SK-N-MC (cell line): Measurements from ENCODE around the gene IGF2R.
"Not testable (repeated sequence)": the region's sequence is repeated elsewhere in the genome, so short reads cannot be mapped to it uniquely, and the experiment has no call there.

ENCODE experiments used
- DNase-seq: peaks from one replicate; pipeline ENCODE4 v3.0.0-alpha.2; 2011; ENCODE audit warnings: low read depth, low spot score
- H3K27ac ChIP-seq: fragments of 200-600 bp; sonication (generic); 2 replicates; pipeline ENCODE4 v1.5.1; 2016; ENCODE audit warnings: mixed run types
- H3K36me3 ChIP-seq: fragments of 200-600 bp; sonication (generic); 2 replicates; pipeline ENCODE4 v1.6.1; 2017; ENCODE audit warnings: antibody characterized with exemption, low read length, mixed read lengths; ENCODE audit not compliant: insufficient read depth
- H3K4me3 ChIP-seq: fragments of 200-600 bp; sonication (generic); 2 replicates; pipeline ENCODE4 v1.5.1; 2016
- H3K9ac ChIP-seq: fragments of 200-600 bp; sonication (generic); 2 replicates; pipeline ENCODE4 v1.8.0; 2017; ENCODE audit warnings: mixed run types, mixed read lengths; ENCODE audit not compliant: insufficient read length
- H3K9me3 ChIP-seq: fragments of 200-600 bp; sonication (generic); 2 replicates; pipeline ENCODE4 v1.6.1; 2017; ENCODE audit warnings: low read depth, mild to moderate bottlenecking, antibody characterized with exemption, low read length, moderate library complexity, mixed read lengths
- EZH2 ChIP-seq: fragments of 200-600 bp; sonication (generic); IDR thresholded peaks from one replicate; pipeline ENCODE4 v1.6.1; 2017; ENCODE audit warnings: antibody characterized with exemption
- FOXP2 ChIP-seq: optimal IDR thresholded peaks from 2 replicates; pipeline ENCODE3; 2011; ENCODE audit warnings: mild to moderate bottlenecking, moderate library complexity; ENCODE audit not compliant: insufficient read depth; ENCODE audit errors: extremely low read length, control extremely low read depth
- POLR2AphosphoS5 ChIP-seq: IDR thresholded peaks from 2 replicates; pipeline ENCODE4 v1.6.1; 2012; ENCODE audit warnings: mild to moderate bottlenecking, low read depth, low read length, borderline replicate concordance

IGF2R gene

DNA sequence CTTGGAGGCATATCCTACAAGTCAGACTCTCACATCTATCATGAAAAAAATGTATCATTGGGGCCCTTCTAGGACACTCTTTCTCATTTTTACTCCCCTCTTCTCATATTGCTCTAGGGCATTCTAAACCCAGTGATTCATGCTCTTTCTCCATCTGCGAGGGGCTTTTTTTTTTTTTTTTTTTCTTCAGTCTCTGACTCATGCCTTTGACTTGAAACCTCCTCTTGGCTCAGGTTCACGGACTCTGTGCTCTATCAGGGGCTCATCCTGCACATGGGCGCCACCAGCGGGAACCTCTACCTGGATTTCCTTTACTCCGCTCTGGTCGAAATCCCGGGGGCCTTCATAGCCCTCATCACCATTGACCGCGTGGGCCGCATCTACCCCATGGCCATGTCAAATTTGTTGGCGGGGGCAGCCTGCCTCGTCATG lies 170.6 kb downstream of the IGF2R start:
- DNase-seq = no peak
- Histone ChIP-seq H3K9me3 (no peaks in the 10 kb centered on the region), H3K36me3 (no peaks in the 10 kb centered on the region), H3K4me3 (no peak overlapping the region), H3K27ac (no peak overlapping the region), H3K9ac (no peak overlapping the region)
- TF ChIP-seq FOXP2 = no peak
- no peak for TF ChIP-seq POLR2AphosphoS5
- TF ChIP-seq EZH2 = no peak

DNA sequence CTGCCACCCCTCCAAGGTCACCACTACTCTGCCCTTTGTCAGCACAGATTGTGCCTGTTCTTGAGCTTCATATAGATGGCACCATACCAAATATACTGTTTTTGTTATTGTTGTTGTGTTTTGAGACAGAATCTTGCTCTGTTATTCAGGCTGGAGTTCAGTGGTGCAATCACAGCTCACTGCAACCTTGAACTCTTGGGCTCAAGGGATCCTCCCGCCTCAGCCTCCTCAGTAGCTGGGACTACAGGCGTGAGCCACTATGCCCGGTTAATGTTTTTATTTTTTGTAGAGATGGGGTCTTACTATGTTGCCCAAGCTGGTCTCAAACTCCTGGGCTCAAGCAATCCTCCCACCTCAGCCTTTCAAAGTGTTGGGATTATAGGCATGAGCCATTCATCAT lies 171.6 kb downstream of the IGF2R start:
- not testable (repeated sequence) for DNase-seq, H3K4me3 ChIP-seq, H3K36me3 ChIP-seq, H3K9me3 ChIP-seq, H3K9ac ChIP-seq, H3K27ac ChIP-seq

DNA sequence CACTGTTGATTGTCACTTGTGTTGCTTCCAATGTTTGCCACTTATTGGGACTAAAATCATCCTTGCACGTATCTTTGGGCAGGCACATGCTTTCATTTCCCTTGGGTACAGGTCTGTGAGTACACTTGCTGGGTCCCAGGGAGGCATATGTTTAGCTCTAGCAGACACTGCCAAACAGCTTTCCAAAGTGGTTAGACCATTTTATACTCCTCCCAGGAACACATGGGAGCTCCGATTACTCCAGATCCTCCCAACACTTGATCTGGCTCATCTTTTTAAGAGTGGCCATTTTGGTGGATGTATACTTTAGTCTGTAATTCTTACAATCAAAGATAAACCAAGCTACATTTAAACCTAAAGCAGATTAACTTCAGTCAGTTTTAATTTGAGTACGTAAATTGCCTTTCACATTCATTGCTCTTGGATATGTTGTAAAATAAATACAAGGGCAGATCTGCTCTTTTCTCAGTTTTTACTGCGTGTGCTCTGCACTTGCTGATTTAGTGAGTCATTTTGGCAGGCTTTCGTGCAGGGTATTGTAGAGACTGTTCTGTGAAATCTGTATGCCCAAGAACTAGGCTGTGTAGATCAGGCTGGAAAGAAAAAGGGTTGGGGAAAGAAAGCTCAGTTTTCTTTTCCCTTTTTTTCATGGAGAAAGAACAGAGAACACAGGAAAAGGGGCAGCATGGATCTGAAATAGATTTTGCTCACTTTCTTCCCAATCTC lies 172.3 kb downstream of the IGF2R start:
- TF ChIP-seq POLR2AphosphoS5 = no peak
- no peak for TF ChIP-seq EZH2
- TF ChIP-seq FOXP2 = no peak
- Histone ChIP-seq H3K27ac (no peak overlapping the region), H3K9me3 (no peaks in the 10 kb centered on the region), H3K4me3 (no peak overlapping the region), H3K9ac (no peak overlapping the region), H3K36me3 (no peaks in the 10 kb centered on the region)
- no peak for DNase-seq

GRCh38 chr6:160142115-160142715 lies 173.3 kb downstream of the IGF2R start:
- no peaks in the 10 kb centered on the region for H3K36me3 ChIP-seq
- DNase-seq = no peak
- H3K9me3 ChIP-seq = no peaks in the 10 kb centered on the region
- H3K27ac ChIP-seq = no peak overlapping the region
- H3K4me3 ChIP-seq = no peak overlapping the region
- TF ChIP-seq POLR2AphosphoS5 (no peak), EZH2 (no peak), FOXP2 (no peak)
- no peak overlapping the region for H3K9ac ChIP-seq

DNA sequence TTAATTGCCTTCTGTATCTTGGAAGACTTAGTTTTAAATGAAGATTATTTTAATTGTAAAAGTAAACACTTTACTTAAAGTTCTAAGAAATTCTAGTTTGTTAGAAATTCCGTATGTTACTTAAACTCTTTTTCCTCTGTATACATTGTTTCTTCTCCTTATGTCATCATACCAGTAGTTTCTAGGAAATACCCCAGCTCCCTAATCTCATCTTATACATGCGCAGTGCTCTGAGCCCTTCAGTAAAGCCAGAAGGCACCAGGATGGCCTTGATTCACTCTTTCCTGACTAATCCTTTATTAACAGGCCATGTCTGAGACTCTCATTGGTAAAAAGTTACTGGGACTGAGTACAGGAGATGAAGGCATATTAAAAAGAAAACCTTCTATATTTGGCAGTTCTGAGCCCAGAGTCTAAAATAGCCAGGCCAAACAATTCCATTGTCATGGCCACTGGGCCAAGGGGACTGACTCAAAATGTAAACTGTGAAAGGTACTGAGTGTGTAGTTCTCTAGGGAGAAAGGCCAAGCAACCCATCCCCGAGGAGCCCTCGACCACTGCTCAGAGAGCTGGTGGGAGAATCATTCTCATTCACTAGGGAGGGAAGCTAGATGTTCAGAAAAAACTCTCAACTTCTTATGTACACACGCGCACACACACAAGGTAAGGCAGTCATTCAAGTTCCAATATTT lies 177.7 kb downstream of the IGF2R start:
- H3K9me3 ChIP-seq = no peaks in the 10 kb centered on the region
- no peak overlapping the region for H3K27ac ChIP-seq
- H3K9ac ChIP-seq = no peak overlapping the region
- no peaks in the 10 kb centered on the region for H3K36me3 ChIP-seq
- no peak overlapping the region for H3K4me3 ChIP-seq
- TF ChIP-seq FOXP2 = no peak
- no peak for DNase-seq

GRCh38 chr6:160147146-160147536 lies 178.3 kb downstream of the IGF2R start:
- H3K9ac ChIP-seq = no peak overlapping the region

DNA sequence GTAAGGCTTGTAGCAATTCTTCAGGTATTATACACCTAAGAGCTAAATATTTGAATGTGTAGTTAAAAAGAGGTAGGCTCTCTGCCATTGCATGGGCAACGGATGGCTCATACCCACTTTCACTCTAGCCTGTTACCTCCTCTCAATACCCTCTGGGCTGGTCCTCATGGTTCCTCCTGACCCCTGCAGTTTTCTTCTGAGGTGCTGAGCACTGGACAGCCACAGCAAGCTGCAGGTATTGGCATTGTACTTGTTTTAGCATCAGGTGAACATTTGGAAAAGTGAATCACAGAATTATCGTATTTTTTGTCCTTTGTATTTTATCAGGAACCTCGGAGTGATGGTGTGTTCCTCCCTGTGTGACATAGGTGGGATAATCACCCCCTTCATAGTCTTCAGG lies 185.6 kb downstream of the IGF2R start:
- H3K9ac ChIP-seq = no peak overlapping the region
- no peak overlapping the region for H3K4me3 ChIP-seq
- no peak overlapping the region for H3K27ac ChIP-seq
- DNase-seq = no peak
- no peak for TF ChIP-seq EZH2
- no peak for TF ChIP-seq FOXP2
- TF ChIP-seq POLR2AphosphoS5 = no peak
- no peaks in the 10 kb centered on the region for H3K36me3 ChIP-seq
- no peaks in the 10 kb centered on the region for H3K9me3 ChIP-seq

More at GRCh38 chr6:160147146-160147536, 178.3 kb downstream of the IGF2R start:
- Histone ChIP-seq H3K9me3 (no peaks in the 10 kb centered on the region), H3K27ac (no peak overlapping the region), H3K36me3 (no peaks in the 10 kb centered on the region), H3K4me3 (no peak overlapping the region)
- DNase-seq = no peak
- TF ChIP-seq EZH2 = no peak
- no peak for TF ChIP-seq POLR2AphosphoS5
- TF ChIP-seq FOXP2 = no peak

GRCh38 chr6:160156842-160157241 lies 188.0 kb downstream of the IGF2R start:
- H3K4me3 ChIP-seq = no peak overlapping the region
- TF ChIP-seq FOXP2 = no peak
- no peak for TF ChIP-seq POLR2AphosphoS5
- no peaks in the 10 kb centered on the region for H3K9me3 ChIP-seq
- H3K36me3 ChIP-seq = no peaks in the 10 kb centered on the region
- no peak overlapping the region for H3K27ac ChIP-seq
- no peak overlapping the region for H3K9ac ChIP-seq
- DNase-seq = no peak
